ENCODE measurements around the gene GREB1. TPM values are rescaled to one million over a fixed set of nuclear protein-coding genes. Genes with fewer than 3 reads are reported as not detected.

Gene GREB1
- polyA plus RNA-seq, 1 experiment: 0.12 TPM

DNA sequence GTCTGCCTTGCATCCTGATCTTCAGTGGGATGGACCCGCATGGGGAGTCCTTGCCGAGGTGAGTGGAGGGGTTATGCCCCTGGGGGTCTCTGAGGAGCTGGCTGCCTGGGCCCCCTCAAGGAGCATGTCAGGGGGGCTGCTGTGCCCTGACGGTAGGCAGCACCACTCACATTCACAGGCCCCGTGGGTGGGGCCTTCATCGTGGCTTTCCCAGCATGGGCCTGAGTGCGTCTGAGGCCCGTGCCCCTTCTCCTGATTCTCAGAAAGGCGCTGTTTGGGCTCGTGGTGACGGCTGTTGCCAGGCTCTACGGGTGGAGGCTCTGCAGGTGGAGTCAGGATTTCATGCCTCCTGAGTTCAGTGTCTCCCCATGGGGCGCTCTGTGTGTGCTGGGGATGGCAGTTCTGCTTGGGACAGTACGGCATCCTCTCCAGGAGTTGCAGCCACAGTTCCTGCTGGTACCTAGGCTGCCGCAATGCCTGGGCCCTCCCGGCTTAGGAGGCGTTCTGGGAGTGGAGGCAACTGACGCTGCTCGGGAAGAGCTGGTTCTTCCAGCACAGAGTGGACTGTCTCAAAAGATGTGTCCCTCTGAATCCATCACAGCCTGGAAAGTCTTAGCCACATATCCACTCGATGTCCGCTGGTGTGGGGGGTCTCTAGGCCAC, 78.8 kb downstream of the GREB1 start:
- Histone ChIP-seq H3K27ac (ENCODE audit: low read depth, low read length) (no peak overlapping the region), H3K4me3 (ENCODE audit: low read depth, low read length) (no peak overlapping the region), H3K9me3 (ENCODE audit: control insufficient read depth, insufficient read depth, low read length) (no peaks in the 10 kb centered on the region; the same call in 1 of the 2 replicates), H3K27me3 (ENCODE audit: control insufficient read depth, insufficient read depth, low read length) (peaks cover 6% of the 10 kb centered on the region)
- TF ChIP-seq, protein P1, sequence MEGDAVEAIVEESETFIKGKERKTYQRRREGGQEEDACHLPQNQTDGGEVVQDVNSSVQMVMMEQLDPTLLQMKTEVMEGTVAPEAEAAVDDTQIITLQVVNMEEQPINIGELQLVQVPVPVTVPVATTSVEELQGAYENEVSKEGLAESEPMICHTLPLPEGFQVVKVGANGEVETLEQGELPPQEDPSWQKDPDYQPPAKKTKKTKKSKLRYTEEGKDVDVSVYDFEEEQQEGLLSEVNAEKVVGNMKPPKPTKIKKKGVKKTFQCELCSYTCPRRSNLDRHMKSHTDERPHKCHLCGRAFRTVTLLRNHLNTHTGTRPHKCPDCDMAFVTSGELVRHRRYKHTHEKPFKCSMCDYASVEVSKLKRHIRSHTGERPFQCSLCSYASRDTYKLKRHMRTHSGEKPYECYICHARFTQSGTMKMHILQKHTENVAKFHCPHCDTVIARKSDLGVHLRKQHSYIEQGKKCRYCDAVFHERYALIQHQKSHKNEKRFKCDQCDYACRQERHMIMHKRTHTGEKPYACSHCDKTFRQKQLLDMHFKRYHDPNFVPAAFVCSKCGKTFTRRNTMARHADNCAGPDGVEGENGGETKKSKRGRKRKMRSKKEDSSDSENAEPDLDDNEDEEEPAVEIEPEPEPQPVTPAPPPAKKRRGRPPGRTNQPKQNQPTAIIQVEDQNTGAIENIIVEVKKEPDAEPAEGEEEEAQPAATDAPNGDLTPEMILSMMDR (IDR thresholded peaks at IDR 0.05; ENCODE audit: low read depth, low read length): no peak
- ChIA-PET CTCF (interaction anchor here (1.7 kb wide), 1 partner anchor 28 kb away, joined by 4 read pairs; no protein-coding TSS in a partner anchor), POLR2A (no interaction called here)
- no peak for DNase-seq (ENCODE audit: low read depth, low spot score)

DNA sequence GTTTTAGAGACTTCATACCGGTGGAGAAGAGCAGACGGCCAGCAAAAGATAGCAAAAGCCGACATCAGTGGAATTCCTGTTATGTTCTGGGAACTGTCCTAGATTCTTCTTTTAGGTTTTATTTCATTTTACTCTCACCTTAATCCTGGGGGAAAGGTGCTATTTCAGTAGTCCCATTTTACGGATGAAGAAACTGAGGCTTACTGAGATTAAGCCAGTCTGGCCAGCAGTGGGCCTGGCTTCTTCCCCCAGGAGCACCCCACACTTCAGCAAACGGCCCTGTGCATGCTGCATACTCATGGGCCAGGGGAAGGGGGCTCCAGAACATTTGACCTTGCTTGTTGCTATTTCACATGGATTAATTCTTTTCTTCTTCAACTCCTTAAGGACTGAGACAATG, 79.5 kb downstream of the GREB1 start:
- no peak overlapping the region for H3K4me3 ChIP-seq (ENCODE audit: low read depth, low read length)
- H3K27ac ChIP-seq (ENCODE audit: low read depth, low read length): no peak overlapping the region
- no peak for DNase-seq (ENCODE audit: low read depth, low spot score)
- CTCF ChIA-PET: no interaction called here
- H3K27me3 ChIP-seq (ENCODE audit: control insufficient read depth, insufficient read depth, low read length): peaks cover 6% of the 10 kb centered on the region
- TF ChIP-seq, protein P1 (IDR thresholded peaks at IDR 0.05; ENCODE audit: low read depth, low read length): no peak
- H3K9me3 ChIP-seq (ENCODE audit: control insufficient read depth, insufficient read depth, low read length): no peaks in the 10 kb centered on the region; the same call in 1 of the 2 replicates
- POLR2A ChIA-PET: no interaction called here

DNA sequence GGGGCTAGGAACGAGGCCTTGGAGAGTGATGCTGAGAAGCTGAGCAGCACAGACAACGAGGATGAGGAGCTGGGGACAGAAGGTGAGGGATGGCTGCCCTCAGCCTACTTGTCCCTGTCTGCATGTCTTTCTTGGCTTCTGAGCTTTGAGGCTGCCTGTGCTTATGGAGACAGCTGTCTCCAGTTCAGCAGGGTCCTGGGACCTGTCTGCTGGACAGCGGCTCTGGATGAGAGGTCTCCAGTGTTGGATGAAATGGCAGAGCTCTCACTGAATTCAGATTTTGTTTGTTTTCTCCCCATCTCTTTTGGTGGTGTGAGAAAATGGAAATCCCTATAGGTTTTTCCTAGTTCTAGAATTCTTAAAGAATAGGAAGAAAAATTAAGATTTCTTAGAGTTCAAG, 81.4 kb downstream of the GREB1 start:
- CTCF ChIA-PET: interaction anchor here (0.9 kb wide), 1 partner anchor 28 kb away, joined by 3 read pairs; no protein-coding TSS in a partner anchor

DNA sequence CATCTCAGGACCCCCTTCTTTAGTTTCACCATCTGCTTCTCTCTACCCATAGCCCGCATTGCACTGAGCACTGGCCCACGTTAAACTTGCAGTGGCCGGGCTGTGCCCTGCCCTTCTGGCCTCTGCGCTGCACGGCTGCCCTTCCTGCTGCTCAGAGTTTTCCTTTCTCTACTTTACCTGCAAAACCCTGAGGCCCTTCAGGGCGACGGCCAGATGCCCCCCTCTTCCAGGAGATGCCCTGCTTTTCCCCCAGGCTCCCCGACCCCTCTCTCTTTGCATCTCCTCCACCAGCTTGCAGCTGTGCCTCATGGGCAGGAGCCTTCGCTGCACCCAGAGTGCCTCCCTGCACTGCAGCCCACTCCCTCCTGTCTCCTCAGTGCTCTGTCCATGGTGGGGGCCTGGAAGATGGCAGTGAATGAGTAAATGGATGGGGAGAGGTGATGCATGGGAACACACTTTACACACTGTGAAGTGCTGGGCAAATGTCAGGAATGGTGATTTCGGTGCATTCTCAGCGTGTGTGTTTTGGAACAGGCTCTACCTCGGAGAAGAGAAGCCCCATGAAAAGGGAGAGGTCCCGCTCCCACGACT, 82.3 kb downstream of the GREB1 start:
- H3K27ac ChIP-seq (ENCODE audit: low read depth, low read length): no peak overlapping the region
- ChIA-PET POLR2A (no interaction called here), CTCF (no interaction called here)
- no peak for DNase-seq (ENCODE audit: low read depth, low spot score)
- H3K27me3 ChIP-seq (ENCODE audit: control insufficient read depth, insufficient read depth, low read length): peaks cover 4% of the 10 kb centered on the region
- no peak overlapping the region for H3K4me3 ChIP-seq (ENCODE audit: low read depth, low read length)
- TF ChIP-seq, protein P1 (IDR thresholded peaks at IDR 0.05; ENCODE audit: low read depth, low read length): no peak
- H3K9me3 ChIP-seq (ENCODE audit: control insufficient read depth, insufficient read depth, low read length): peaks cover 4% of the 10 kb centered on the region; the same call in 1 of the 2 replicates

More for the DNA sequence above, 81.4 kb downstream of the GREB1 start:
- POLR2A ChIA-PET: no interaction called here
- no peak for DNase-seq (ENCODE audit: low read depth, low spot score)
- Histone ChIP-seq H3K27me3 (ENCODE audit: control insufficient read depth, insufficient read depth, low read length) (peaks cover 4% of the 10 kb centered on the region), H3K27ac (ENCODE audit: low read depth, low read length) (no peak overlapping the region), H3K4me3 (ENCODE audit: low read depth, low read length) (no peak overlapping the region), H3K9me3 (ENCODE audit: control insufficient read depth, insufficient read depth, low read length) (peaks cover 4% of the 10 kb centered on the region; the same call in 1 of the 2 replicates)
- TF ChIP-seq, protein P1 (IDR thresholded peaks at IDR 0.05; ENCODE audit: low read depth, low read length): no peak

DNA sequence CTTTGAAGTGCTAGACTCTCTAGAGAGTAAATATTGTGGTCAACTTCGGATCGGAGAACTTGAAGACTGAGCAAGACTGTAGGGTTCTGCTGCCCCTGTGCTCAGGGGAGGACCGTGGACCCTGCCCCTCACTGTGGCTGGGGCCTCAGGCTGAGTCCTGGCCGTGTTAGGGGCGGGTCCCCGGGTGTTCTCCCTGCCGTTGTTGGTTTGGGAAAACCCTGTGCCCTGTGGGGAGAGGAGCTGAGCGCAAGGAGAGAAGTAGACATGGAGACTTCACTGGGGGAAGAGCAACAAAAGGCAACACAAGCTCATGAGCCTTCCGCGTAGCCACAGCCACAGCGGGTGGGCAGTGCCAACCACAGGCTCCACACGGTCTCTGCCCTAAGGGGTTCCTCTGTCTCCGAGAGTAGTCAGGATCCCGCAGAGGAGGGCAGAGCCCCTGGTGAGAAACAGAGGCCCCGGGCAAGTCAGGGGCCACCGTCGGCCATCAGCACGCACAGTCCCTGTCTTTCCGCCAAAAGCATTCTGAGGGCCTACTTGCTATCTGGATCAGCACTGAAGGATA, 83.1 kb downstream of the GREB1 start:
- ChIA-PET POLR2A (no interaction called here), CTCF (interaction anchor here (0.6 kb wide), 1 partner anchor 163 kb away, joined by 3 read pairs; no protein-coding TSS in a partner anchor)
- no peak overlapping the region for H3K4me3 ChIP-seq (ENCODE audit: low read depth, low read length)
- peaks cover 5% of the 10 kb centered on the region for H3K27me3 ChIP-seq (ENCODE audit: control insufficient read depth, insufficient read depth, low read length)
- peaks cover 4% of the 10 kb centered on the region; the same call in 1 of the 2 replicates for H3K9me3 ChIP-seq (ENCODE audit: control insufficient read depth, insufficient read depth, low read length)
- DNase-seq (ENCODE audit: low read depth, low spot score): no peak
- TF ChIP-seq, protein P1 (IDR thresholded peaks at IDR 0.05; ENCODE audit: low read depth, low read length): no peak
- H3K27ac ChIP-seq (ENCODE audit: low read depth, low read length): no peak overlapping the region
